BLaER1 (cell line): Measurements from ENCODE around the gene TBC1D5.

Experiments
- H3K27ac ChIP-seq: shearing (Covaris generic); formaldehyde crosslinking; 2 replicates; pipeline ENCODE4 v1.8.1; 2022
- H3K27me3 ChIP-seq: shearing (Covaris generic); formaldehyde crosslinking; 2 replicates; pipeline ENCODE4 v1.8.1; 2022
- H3K36me3 ChIP-seq: shearing (Covaris generic); formaldehyde crosslinking; 2 replicates; pipeline ENCODE4 v1.8.1; 2022
- H3K4me1 ChIP-seq: shearing (Covaris generic); formaldehyde crosslinking; 2 replicates; pipeline ENCODE4 v1.8.1; 2022
- H3K4me2 ChIP-seq: shearing (Covaris generic); formaldehyde crosslinking; 2 replicates; pipeline ENCODE4 v1.8.1; 2022
- H3K4me3 ChIP-seq: shearing (Covaris generic); formaldehyde crosslinking; 2 replicates; pipeline ENCODE4 v1.8.1; 2022
- H3K9ac ChIP-seq: shearing (Covaris generic); formaldehyde crosslinking; 2 replicates; pipeline ENCODE4 v1.8.1; 2022
- H3K9me3 ChIP-seq: shearing (Covaris generic); formaldehyde crosslinking; 2 replicates; pipeline ENCODE4 v1.8.1; 2022
- H4K20me1 ChIP-seq: shearing (Covaris generic); formaldehyde crosslinking; 2 replicates; pipeline ENCODE4 v1.8.1; 2022
- Cebpa-rat ChIP-seq: shearing (Covaris generic); IDR thresholded peaks from 2 replicates; pipeline ENCODE4 v1.8.1; 2022

Gene TBC1D5

GRCh38 chr3:17772556-17772955 is 30.1 kb upstream of the TBC1D5 start:
- Histone ChIP-seq H3K4me2 (no peak overlapping the region), H4K20me1 (no peaks in the 10 kb centered on the region), H3K27ac (no peak overlapping the region), H3K9ac (no peak overlapping the region), H3K27me3 (no peaks in the 10 kb centered on the region), H3K4me3 (no peak overlapping the region), H3K9me3 (peaks cover 9% of the 10 kb centered on the region; the same call in 1 of the 2 replicates), H3K36me3 (no peaks in the 10 kb centered on the region), H3K4me1 (peaks cover 7% of the 10 kb centered on the region; the same call in 1 of the 2 replicates)
- TF ChIP-seq Cebpa-rat: no peak

GRCh38 chr3:17771177-17772017 is 29.0 kb upstream of the TBC1D5 start:
- TF ChIP-seq Cebpa-rat: no peak
- no peaks in the 10 kb centered on the region for H3K36me3 ChIP-seq
- H3K9me3 ChIP-seq: peaks cover 9% of the 10 kb centered on the region; the same call in 1 of the 2 replicates
- H4K20me1 ChIP-seq: no peaks in the 10 kb centered on the region
- no peak overlapping the region for H3K4me2 ChIP-seq
- no peak overlapping the region for H3K4me3 ChIP-seq
- H3K9ac ChIP-seq: no peak overlapping the region
- H3K27me3 ChIP-seq: no peaks in the 10 kb centered on the region
- H3K27ac ChIP-seq: no peak overlapping the region
- peaks cover 11% of the 10 kb centered on the region for H3K4me1 ChIP-seq

- H4K20me1 ChIP-seq: no peaks in the 10 kb centered on the region
- H3K4me2 ChIP-seq: no peak overlapping the region
- no peak for TF ChIP-seq Cebpa-rat
- H3K36me3 ChIP-seq: no peaks in the 10 kb centered on the region
- no peak overlapping the region for H3K27ac ChIP-seq
- H3K9ac ChIP-seq: no peak overlapping the region
- peaks cover 9% of the 10 kb centered on the region; the same call in 1 of the 2 replicates for H3K9me3 ChIP-seq
- H3K4me1 ChIP-seq: peaks cover 18% of the 10 kb centered on the region
- H3K4me3 ChIP-seq: no peak overlapping the region
- H3K27me3 ChIP-seq: no peaks in the 10 kb centered on the region
These were observed 28.3 kb upstream of the TBC1D5 start for GRCh38 chr3:17770682-17771081.

- no peaks in the 10 kb centered on the region for H3K27me3 ChIP-seq
- no peak for TF ChIP-seq Cebpa-rat
- peaks cover 13% of the 10 kb centered on the region for H3K4me1 ChIP-seq
- H3K4me3 ChIP-seq: no peak overlapping the region
- peak overlapping the region; percentile 50 for H3K4me2 ChIP-seq
- H3K9ac ChIP-seq: no peak overlapping the region
- no peak overlapping the region for H3K27ac ChIP-seq
- H4K20me1 ChIP-seq: no peaks in the 10 kb centered on the region
- H3K36me3 ChIP-seq: no peaks in the 10 kb centered on the region
- H3K9me3 ChIP-seq: no peaks in the 10 kb centered on the region
These were observed 23.5 kb upstream of the TBC1D5 start for GRCh38 chr3:17765819-17766472.

- H3K9ac ChIP-seq: no peak overlapping the region
These were observed 19.1 kb upstream of the TBC1D5 start for GRCh38 chr3:17761563-17761962.

GRCh38 chr3:17759901-17760300 is 17.5 kb upstream of the TBC1D5 start:
- H3K9ac ChIP-seq: no peak overlapping the region
- no peaks in the 10 kb centered on the region for H3K4me1 ChIP-seq
- no peak overlapping the region for H3K27ac ChIP-seq
- no peaks in the 10 kb centered on the region for H3K36me3 ChIP-seq
- no peak overlapping the region for H3K4me2 ChIP-seq
- TF ChIP-seq Cebpa-rat: no peak
- no peak overlapping the region for H3K4me3 ChIP-seq
- no peaks in the 10 kb centered on the region for H3K27me3 ChIP-seq
- H4K20me1 ChIP-seq: no peaks in the 10 kb centered on the region
- H3K9me3 ChIP-seq: no peaks in the 10 kb centered on the region

More at GRCh38 chr3:17761563-17761962, 19.1 kb upstream of the TBC1D5 start:
- Histone ChIP-seq H3K9me3 (no peaks in the 10 kb centered on the region), H3K27ac (no peak overlapping the region), H3K4me1 (peaks cover 11% of the 10 kb centered on the region), H3K4me3 (no peak overlapping the region), H3K36me3 (no peaks in the 10 kb centered on the region), H4K20me1 (no peaks in the 10 kb centered on the region), H3K27me3 (no peaks in the 10 kb centered on the region), H3K4me2 (no peak overlapping the region)
- TF ChIP-seq Cebpa-rat: no peak

- H3K9ac ChIP-seq: no peak overlapping the region
- no peaks in the 10 kb centered on the region for H3K27me3 ChIP-seq
- no peak overlapping the region for H3K4me3 ChIP-seq
- no peaks in the 10 kb centered on the region for H3K9me3 ChIP-seq
- H3K27ac ChIP-seq: no peak overlapping the region
- H3K4me2 ChIP-seq: no peak overlapping the region
- no peaks in the 10 kb centered on the region for H3K4me1 ChIP-seq
- H4K20me1 ChIP-seq: no peaks in the 10 kb centered on the region
- no peak for TF ChIP-seq Cebpa-rat
- H3K36me3 ChIP-seq: no peaks in the 10 kb centered on the region
These were observed 13.4 kb upstream of the TBC1D5 start for GRCh38 chr3:17755836-17756235.

GRCh38 chr3:17753632-17753992 is 11.2 kb upstream of the TBC1D5 start:
- no peaks in the 10 kb centered on the region for H3K9me3 ChIP-seq
- TF ChIP-seq Cebpa-rat: no peak
- H3K27ac ChIP-seq: no peak overlapping the region
- no peaks in the 10 kb centered on the region for H4K20me1 ChIP-seq
- H3K9ac ChIP-seq: no peak overlapping the region
- no peaks in the 10 kb centered on the region for H3K36me3 ChIP-seq
- peaks cover 8% of the 10 kb centered on the region; the same call in 1 of the 2 replicates for H3K4me1 ChIP-seq
- H3K4me3 ChIP-seq: no peak overlapping the region
- H3K27me3 ChIP-seq: no peaks in the 10 kb centered on the region
- no peak overlapping the region for H3K4me2 ChIP-seq

- no peak overlapping the region for H3K27ac ChIP-seq
- H3K4me1 ChIP-seq: peaks cover 10% of the 10 kb centered on the region
- no peaks in the 10 kb centered on the region for H4K20me1 ChIP-seq
- H3K27me3 ChIP-seq: no peaks in the 10 kb centered on the region
- H3K9ac ChIP-seq: no peak overlapping the region
- no peaks in the 10 kb centered on the region for H3K36me3 ChIP-seq
- H3K4me2 ChIP-seq: no peak overlapping the region
- H3K4me3 ChIP-seq: no peak overlapping the region
- TF ChIP-seq Cebpa-rat: no peak
- H3K9me3 ChIP-seq: no peaks in the 10 kb centered on the region
These were observed 10.6 kb upstream of the TBC1D5 start for GRCh38 chr3:17752876-17753631.

GRCh38 chr3:17752436-17752835 is 10.0 kb upstream of the TBC1D5 start:
- Histone ChIP-seq H3K4me1 (peaks cover 16% of the 10 kb centered on the region), H3K4me3 (no peak overlapping the region), H3K4me2 (no peak overlapping the region), H3K9me3 (no peaks in the 10 kb centered on the region), H3K27ac (no peak overlapping the region), H3K27me3 (no peaks in the 10 kb centered on the region), H4K20me1 (no peaks in the 10 kb centered on the region), H3K9ac (no peak overlapping the region), H3K36me3 (no peaks in the 10 kb centered on the region)
- no peak for TF ChIP-seq Cebpa-rat
